ENCODE data around the gene EXOC2. TPM values are rescaled to one million over a fixed set of nuclear protein-coding genes. Genes with fewer than 3 reads are reported as not detected.

EXOC2 gene
- total RNA-seq, 1 experiment from 2014 or later, result 45.7 TPM

DNA sequence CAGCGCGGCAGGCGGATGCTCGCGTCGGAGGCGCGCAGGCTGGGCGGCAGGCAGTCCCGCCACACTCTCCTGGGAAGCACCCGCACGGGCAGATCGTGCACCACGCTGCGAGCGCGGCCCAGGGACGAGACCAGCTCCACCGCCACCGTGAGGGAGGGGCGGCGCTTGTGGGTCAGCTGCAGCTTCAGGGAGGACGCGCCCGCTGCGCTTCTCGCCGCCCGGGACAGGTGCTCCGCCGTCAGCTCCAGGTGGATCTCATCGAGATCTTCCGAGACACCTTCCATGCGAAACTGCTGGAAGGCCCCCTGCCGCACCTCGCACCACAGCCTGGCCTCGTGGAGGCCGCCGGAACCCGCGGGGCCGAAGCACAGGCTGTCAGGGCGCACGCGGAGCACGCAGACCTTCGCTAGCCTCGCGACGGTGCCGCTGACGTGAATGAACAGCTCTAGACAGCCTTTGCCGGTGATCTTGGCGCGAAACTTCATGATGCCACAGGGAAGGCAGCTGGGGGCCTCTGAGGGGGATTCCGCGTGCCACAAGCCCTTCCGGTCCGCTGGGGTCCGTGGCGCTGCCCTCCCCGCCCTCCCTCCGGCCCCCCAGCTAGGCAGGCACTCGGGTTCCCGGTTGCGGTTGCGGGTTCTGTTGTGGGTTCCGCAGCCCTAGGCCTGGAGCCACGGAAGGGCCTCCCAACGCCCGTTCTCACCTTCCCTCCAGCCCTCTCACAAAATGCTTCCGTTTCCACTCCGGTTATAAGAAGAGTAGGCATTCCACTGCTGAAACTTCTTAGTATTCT, 36.3 kb downstream of the EXOC2 start, which contains the start of gene HUS1B (continued):
- TF ChIP-seq TEAD4 (CRISPR knock-in tag; IDR thresholded peaks at IDR 0.05) (no peak), HMGA2 (CRISPR knock-in tag; IDR thresholded peaks at IDR 0.05) (no peak), GRHL2 (CRISPR knock-in tag; IDR thresholded peaks at IDR 0.05; ENCODE audit: insufficient replicate concordance, severe bottlenecking) (no peak), FOXP1 (CRISPR knock-in tag; IDR thresholded peaks at IDR 0.05; ENCODE audit: borderline replicate concordance) (no peak)
- TF ChIP-seq, protein P1, sequence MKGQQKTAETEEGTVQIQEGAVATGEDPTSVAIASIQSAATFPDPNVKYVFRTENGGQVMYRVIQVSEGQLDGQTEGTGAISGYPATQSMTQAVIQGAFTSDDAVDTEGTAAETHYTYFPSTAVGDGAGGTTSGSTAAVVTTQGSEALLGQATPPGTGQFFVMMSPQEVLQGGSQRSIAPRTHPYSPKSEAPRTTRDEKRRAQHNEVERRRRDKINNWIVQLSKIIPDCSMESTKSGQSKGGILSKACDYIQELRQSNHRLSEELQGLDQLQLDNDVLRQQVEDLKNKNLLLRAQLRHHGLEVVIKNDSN (CRISPR knock-in tag; IDR thresholded peaks at IDR 0.05), result no peak
- TF ChIP-seq, protein P2, sequence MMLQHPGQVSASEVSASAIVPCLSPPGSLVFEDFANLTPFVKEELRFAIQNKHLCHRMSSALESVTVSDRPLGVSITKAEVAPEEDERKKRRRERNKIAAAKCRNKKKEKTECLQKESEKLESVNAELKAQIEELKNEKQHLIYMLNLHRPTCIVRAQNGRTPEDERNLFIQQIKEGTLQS (CRISPR knock-in tag; conservative IDR thresholded peaks at IDR 0.05), result no peak
- TF ChIP-seq, protein P3, sequence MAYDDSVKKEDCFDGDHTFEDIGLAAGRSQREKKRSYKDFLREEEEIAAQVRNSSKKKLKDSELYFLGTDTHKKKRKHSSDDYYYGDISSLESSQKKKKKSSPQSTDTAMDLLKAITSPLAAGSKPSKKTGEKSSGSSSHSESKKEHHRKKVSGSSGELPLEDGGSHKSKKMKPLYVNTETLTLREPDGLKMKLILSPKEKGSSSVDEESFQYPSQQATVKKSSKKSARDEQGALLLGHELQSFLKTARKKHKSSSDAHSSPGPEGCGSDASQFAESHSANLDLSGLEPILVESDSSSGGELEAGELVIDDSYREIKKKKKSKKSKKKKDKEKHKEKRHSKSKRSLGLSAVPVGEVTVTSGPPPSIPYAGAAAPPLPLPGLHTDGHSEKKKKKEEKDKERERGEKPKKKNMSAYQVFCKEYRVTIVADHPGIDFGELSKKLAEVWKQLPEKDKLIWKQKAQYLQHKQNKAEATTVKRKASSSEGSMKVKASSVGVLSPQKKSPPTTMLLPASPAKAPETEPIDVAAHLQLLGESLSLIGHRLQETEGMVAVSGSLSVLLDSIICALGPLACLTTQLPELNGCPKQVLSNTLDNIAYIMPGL (CRISPR knock-in tag; IDR thresholded peaks at IDR 0.05), result no peak

DNA sequence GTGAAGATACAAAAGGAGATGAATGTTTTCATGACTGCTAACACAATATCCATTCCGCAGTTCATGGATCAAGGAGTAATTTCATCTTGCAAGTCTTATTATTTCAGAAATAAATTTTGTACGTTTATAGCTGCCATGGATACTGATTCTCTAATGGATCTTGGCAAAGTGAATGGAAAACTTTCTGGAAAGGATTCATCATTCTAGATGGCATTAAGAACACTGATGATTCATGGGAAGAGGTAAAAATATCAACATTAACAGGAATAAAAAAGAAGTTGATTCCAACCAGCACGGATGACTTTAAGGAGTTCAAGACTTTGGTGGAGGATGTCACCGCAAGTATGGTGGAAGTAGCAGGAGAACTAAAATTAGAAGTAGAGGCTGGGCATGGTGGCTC, 38.8 kb downstream of the EXOC2 start:
- no peak for ATAC-seq
- DNase-seq (ENCODE audit: low spot score), result no peak
- no peak overlapping the region for H3K27ac Mint-ChIP-seq
- ChIA-PET CTCF (interaction anchor here (0.6 to 1.9 kb wide), 2 partner anchors 68 to 181 kb away, joined by 4 to 6 read pairs; no protein-coding TSS in a partner anchor), POLR2A (no interaction called here)
- H3K9me3 Mint-ChIP-seq, result peaks cover 5% of the 10 kb centered on the region
- no peak for TF ChIP-seq ZNF416 (CRISPR knock-in tag; IDR thresholded peaks at IDR 0.05)
- TF ChIP-seq, protein P4, sequence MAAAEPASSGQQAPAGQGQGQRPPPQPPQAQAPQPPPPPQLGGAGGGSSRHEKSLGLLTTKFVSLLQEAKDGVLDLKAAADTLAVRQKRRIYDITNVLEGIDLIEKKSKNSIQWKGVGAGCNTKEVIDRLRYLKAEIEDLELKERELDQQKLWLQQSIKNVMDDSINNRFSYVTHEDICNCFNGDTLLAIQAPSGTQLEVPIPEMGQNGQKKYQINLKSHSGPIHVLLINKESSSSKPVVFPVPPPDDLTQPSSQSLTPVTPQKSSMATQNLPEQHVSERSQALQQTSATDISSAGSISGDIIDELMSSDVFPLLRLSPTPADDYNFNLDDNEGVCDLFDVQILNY (CRISPR knock-in tag; IDR thresholded peaks at IDR 0.05), result no peak
- TF ChIP-seq, protein P5, sequence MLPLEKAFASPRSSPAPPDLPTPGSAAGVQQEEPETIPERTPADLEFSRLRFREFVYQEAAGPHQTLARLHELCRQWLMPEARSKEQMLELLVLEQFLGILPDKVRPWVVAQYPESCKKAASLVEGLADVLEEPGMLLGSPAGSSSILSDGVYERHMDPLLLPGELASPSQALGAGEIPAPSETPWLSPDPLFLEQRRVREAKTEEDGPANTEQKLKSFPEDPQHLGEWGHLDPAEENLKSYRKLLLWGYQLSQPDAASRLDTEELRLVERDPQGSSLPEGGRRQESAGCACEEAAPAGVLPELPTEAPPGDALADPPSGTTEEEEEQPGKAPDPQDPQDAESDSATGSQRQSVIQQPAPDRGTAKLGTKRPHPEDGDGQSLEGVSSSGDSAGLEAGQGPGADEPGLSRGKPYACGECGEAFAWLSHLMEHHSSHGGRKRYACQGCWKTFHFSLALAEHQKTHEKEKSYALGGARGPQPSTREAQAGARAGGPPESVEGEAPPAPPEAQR (CRISPR knock-in tag; IDR thresholded peaks at IDR 0.05), result no peak
- TF ChIP-seq NR1H2 (CRISPR knock-in tag; IDR thresholded peaks at IDR 0.05), result no peak
- TF ChIP-seq HMGA2 (CRISPR knock-in tag; IDR thresholded peaks at IDR 0.05), result no peak
- no peak for TF ChIP-seq ZNF138 (CRISPR knock-in tag; conservative IDR thresholded peaks at IDR 0.05)
- TF ChIP-seq SMAD4 (CRISPR knock-in tag; IDR thresholded peaks at IDR 0.05), result no peak
- no peak for TF ChIP-seq GTF2I (CRISPR knock-in tag; conservative IDR thresholded peaks at IDR 0.05)
- no peak for TF ChIP-seq PRRX2 (CRISPR knock-in tag; IDR thresholded peaks at IDR 0.05)
- no peak for TF ChIP-seq TEAD4 (CRISPR knock-in tag; IDR thresholded peaks at IDR 0.05)
- TF ChIP-seq FOXK1 (CRISPR knock-in tag; IDR thresholded peaks at IDR 0.05), result no peak
- no peak for TF ChIP-seq ZBTB21 (CRISPR knock-in tag; IDR thresholded peaks at IDR 0.05; ENCODE audit: borderline replicate concordance)
- TF ChIP-seq TP53 (CRISPR knock-in tag; IDR thresholded peaks at IDR 0.05), result no peak
- TF ChIP-seq, protein P6, sequence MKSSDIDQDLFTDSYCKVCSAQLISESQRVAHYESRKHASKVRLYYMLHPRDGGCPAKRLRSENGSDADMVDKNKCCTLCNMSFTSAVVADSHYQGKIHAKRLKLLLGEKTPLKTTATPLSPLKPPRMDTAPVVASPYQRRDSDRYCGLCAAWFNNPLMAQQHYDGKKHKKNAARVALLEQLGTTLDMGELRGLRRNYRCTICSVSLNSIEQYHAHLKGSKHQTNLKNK (CRISPR knock-in tag; IDR thresholded peaks at IDR 0.05), result no peak
- no peak for TF ChIP-seq ATF1 (CRISPR knock-in tag; IDR thresholded peaks at IDR 0.05)
- TF ChIP-seq, protein P1 (CRISPR knock-in tag; IDR thresholded peaks at IDR 0.05), result no peak
- TF ChIP-seq RORB (CRISPR knock-in tag; IDR thresholded peaks at IDR 0.05), result no peak
- TF ChIP-seq, protein P7, sequence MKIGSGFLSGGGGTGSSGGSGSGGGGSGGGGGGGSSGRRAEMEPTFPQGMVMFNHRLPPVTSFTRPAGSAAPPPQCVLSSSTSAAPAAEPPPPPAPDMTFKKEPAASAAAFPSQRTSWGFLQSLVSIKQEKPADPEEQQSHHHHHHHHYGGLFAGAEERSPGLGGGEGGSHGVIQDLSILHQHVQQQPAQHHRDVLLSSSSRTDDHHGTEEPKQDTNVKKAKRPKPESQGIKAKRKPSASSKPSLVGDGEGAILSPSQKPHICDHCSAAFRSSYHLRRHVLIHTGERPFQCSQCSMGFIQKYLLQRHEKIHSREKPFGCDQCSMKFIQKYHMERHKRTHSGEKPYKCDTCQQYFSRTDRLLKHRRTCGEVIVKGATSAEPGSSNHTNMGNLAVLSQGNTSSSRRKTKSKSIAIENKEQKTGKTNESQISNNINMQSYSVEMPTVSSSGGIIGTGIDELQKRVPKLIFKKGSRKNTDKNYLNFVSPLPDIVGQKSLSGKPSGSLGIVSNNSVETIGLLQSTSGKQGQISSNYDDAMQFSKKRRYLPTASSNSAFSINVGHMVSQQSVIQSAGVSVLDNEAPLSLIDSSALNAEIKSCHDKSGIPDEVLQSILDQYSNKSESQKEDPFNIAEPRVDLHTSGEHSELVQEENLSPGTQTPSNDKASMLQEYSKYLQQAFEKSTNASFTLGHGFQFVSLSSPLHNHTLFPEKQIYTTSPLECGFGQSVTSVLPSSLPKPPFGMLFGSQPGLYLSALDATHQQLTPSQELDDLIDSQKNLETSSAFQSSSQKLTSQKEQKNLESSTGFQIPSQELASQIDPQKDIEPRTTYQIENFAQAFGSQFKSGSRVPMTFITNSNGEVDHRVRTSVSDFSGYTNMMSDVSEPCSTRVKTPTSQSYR (CRISPR knock-in tag; IDR thresholded peaks at IDR 0.05), result no peak
- no peak for TF ChIP-seq NFE2L1 (CRISPR knock-in tag; IDR thresholded peaks at IDR 0.05)
- no peak overlapping the region for H3K4me3 Mint-ChIP-seq
- H3K27me3 Mint-ChIP-seq (ENCODE audit: low read depth), result no peaks in the 10 kb centered on the region
- H3K4me1 Mint-ChIP-seq, result peaks cover 50% of the 10 kb centered on the region
- peaks cover 10% of the 10 kb centered on the region for H3K36me3 Mint-ChIP-seq

Measured in WTC11 (cell line).